ENCODE data around the gene APBB1. TPM values are rescaled to one million over a fixed set of nuclear protein-coding genes. Genes with fewer than 3 reads are reported as not detected.

Gene APBB1
- polyA plus RNA-seq, 1 of the 3 experiments (the other 2 are of a cell fraction), result 35.9 TPM

DNA sequence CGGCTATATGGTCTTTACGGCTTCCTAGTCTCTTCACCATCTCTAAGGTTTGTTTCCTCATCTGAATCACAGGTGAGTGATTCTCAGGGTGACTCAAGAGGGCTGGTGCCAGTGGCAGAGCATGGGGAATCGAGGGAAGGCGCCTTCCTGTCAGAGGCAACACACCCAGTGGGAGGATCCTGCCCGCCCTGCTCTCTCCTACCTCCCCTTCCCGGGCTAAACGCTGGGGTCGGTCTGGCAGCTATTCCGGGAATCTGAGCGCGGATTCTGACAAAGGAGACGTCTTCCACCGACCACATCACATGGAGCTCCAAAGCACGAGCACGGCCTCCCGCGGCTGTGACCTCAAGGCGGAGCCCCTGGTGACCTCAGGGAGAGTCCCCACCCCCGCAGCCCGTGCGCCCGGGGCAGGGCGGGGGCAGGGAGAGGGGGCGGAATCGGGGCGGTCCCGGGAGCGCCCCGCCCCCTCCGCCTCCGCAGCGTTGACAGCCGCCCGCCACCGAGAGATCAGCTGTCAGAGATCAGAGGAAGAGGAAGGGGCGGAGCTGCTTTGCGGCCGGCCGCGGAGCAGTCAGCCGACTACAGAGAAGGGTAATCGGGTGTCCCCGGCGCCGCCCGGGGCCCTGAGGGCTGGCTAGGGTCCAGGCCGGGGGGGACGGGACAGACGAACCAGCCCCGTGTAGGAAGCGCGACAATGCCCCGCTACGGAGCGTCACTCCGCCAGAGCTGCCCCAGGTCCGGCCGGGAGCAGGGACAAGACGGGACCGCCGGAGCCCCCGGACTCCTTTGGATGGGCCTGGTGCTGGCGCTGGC is 28.8 kb downstream of the APBB1 start, which contains the start of gene SMPD1:
Gene SMPD1, plus strand, starts transcription at position 570 of the 813 bp plus-strand sequence. Its CDS starts 125 bp downstream, at position 695.
- Histone ChIP-seq H3K9me2 (no peaks in the 10 kb centered on the region), H3K27ac (ENCODE audit: low read depth in 2 of 2, low read length in 1 of 2) (peak within 1 kb of the TSS; percentile 54 to 78; a peak in 3 of 4 replicates), H3K9ac (peak within 1 kb of the TSS; percentile 68), H2AFZ (ENCODE audit: low read depth) (peak within 1 kb of the TSS; percentile 90), H3F3A (replicated peaks; ENCODE audit: insufficient read depth) (peaks cover 4% of the 10 kb centered on the region), H4K20me1 (ENCODE audit: insufficient read depth) (no peaks in the 10 kb centered on the region), H3K9me3 (no peaks in the 10 kb centered on the region), H3K4me1 (ENCODE audit: control insufficient read depth in 1 of 2, insufficient read depth in 2 of 2, low read depth in 1 of 2, low read length in 1 of 2) (peaks cover 3 to 14% of the 10 kb centered on the region in 2 experiments; a peak in 2 of 4 replicates), H3K36me3 (replicated peaks in 1 of 2; ENCODE audit: control insufficient read depth in 1 of 2, insufficient read depth in 2 of 2, low read length in 1 of 2) (peaks cover 0 to 13% of the 10 kb centered on the region in 2 experiments), H3K27me3 (ENCODE audit: insufficient read depth) (no peaks in the 10 kb centered on the region), H3K79me2 (ENCODE audit: insufficient read depth) (0 out of 2 replicates have a peak, but pooled peaks cover 9% of the 10 kb centered on the region), H3K4me2 (peak within 1 kb of the TSS; percentile 87), H3K4me3 (ENCODE audit: low read depth in 2 of 2, low read length in 1 of 2) (peak within 1 kb of the TSS; percentile 89 to 91)
- WGBS (ENCODE audit: low lambda C conversion rate), result 2% methylated on average over 15 of the region's 63 CpGs
- DNase-seq, result peak; percentile 97
- POLR2A ChIA-PET, result interaction anchor here (0.8 to 1.3 kb wide), 3 partner anchors 13 to 29 kb away, joined by 3 to 5 read pairs (median 4); partner anchors contain the start of gene APBB1
- CTCF ChIA-PET, result interaction anchor here (1.2 to 2.5 kb wide), 3 partner anchors 11 to 53 kb away, joined by 6 to 14 read pairs (median 11); no protein-coding TSS in a partner anchor
- TF ChIP-seq EP300 (IDR thresholded peaks at IDR 0.05; ENCODE audit: borderline replicate concordance in 1 of 2, low read depth in 1 of 2, low read length in 1 of 2) (no peak), FOXJ3 (CRISPR knock-in tag; IDR thresholded peaks at IDR 0.05) (no peak), RCOR1 (IDR thresholded peaks at IDR 0.05; ENCODE audit: low read length) (no peak), MXI1 (IDR thresholded peaks at IDR 0.05; ENCODE audit: low read depth, low read length) (peak; percentile 94), YY1 (IDR thresholded peaks at IDR 0.05; ENCODE audit: low read depth) (no peak), MEF2A (IDR thresholded peaks at IDR 0.05; ENCODE audit: borderline replicate concordance, low read depth) (no peak), FOSL2 (IDR thresholded peaks at IDR 0.05; ENCODE audit: borderline replicate concordance, low read depth) (peak; percentile 10; the same call in 1 of the 2 replicates), NFIC (IDR thresholded peaks at IDR 0.05; ENCODE audit: borderline replicate concordance) (peak; percentile 48; the same call in 1 of the 2 replicates), RXRA (IDR thresholded peaks at IDR 0.05; ENCODE audit: borderline replicate concordance, low read depth) (no peak), EZH2phosphoT487 (IDR thresholded peaks at IDR 0.05; ENCODE audit: borderline replicate concordance, low read depth) (no peak), TCF12 (IDR thresholded peaks at IDR 0.05) (no peak), SMC3 (IDR thresholded peaks at IDR 0.05; ENCODE audit: low read depth, low read length) (no peak), RAD21 (IDR thresholded peaks at IDR 0.05; ENCODE audit: low read length) (no peak), JUND (IDR thresholded peaks at IDR 0.05) (no peak), GATA2 (CRISPR knock-in tag; IDR thresholded peaks at IDR 0.05) (no peak), SIN3A (IDR thresholded peaks at IDR 0.05; ENCODE audit: borderline replicate concordance, low read depth, low read length) (peak; percentile 91), CHD2 (IDR thresholded peaks at IDR 0.05; ENCODE audit: low read length, partially characterized antibody) (peak; percentile 58)
- TF ChIP-seq, protein P1, sequence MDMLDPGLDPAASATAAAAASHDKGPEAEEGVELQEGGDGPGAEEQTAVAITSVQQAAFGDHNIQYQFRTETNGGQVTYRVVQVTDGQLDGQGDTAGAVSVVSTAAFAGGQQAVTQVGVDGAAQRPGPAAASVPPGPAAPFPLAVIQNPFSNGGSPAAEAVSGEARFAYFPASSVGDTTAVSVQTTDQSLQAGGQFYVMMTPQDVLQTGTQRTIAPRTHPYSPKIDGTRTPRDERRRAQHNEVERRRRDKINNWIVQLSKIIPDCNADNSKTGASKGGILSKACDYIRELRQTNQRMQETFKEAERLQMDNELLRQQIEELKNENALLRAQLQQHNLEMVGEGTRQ (IDR thresholded peaks at IDR 0.05; ENCODE audit: borderline replicate concordance, low read depth, low read length), result no peak
- TF ChIP-seq, protein P2, sequence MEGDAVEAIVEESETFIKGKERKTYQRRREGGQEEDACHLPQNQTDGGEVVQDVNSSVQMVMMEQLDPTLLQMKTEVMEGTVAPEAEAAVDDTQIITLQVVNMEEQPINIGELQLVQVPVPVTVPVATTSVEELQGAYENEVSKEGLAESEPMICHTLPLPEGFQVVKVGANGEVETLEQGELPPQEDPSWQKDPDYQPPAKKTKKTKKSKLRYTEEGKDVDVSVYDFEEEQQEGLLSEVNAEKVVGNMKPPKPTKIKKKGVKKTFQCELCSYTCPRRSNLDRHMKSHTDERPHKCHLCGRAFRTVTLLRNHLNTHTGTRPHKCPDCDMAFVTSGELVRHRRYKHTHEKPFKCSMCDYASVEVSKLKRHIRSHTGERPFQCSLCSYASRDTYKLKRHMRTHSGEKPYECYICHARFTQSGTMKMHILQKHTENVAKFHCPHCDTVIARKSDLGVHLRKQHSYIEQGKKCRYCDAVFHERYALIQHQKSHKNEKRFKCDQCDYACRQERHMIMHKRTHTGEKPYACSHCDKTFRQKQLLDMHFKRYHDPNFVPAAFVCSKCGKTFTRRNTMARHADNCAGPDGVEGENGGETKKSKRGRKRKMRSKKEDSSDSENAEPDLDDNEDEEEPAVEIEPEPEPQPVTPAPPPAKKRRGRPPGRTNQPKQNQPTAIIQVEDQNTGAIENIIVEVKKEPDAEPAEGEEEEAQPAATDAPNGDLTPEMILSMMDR (IDR thresholded peaks at IDR 0.05), result no peak
- TF ChIP-seq, protein P3, sequence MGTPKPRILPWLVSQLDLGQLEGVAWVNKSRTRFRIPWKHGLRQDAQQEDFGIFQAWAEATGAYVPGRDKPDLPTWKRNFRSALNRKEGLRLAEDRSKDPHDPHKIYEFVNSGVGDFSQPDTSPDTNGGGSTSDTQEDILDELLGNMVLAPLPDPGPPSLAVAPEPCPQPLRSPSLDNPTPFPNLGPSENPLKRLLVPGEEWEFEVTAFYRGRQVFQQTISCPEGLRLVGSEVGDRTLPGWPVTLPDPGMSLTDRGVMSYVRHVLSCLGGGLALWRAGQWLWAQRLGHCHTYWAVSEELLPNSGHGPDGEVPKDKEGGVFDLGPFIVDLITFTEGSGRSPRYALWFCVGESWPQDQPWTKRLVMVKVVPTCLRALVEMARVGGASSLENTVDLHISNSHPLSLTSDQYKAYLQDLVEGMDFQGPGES (IDR thresholded peaks at IDR 0.05; ENCODE audit: low read depth, low read length), result no peak
- TF ChIP-seq, protein P4, sequence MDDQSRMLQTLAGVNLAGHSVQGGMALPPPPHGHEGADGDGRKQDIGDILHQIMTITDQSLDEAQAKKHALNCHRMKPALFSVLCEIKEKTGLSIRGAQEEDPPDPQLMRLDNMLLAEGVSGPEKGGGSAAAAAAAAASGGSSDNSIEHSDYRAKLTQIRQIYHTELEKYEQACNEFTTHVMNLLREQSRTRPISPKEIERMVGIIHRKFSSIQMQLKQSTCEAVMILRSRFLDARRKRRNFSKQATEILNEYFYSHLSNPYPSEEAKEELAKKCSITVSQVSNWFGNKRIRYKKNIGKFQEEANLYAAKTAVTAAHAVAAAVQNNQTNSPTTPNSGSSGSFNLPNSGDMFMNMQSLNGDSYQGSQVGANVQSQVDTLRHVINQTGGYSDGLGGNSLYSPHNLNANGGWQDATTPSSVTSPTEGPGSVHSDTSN (IDR thresholded peaks at IDR 0.05), result peak; percentile 83
- TF ChIP-seq, protein P5, sequence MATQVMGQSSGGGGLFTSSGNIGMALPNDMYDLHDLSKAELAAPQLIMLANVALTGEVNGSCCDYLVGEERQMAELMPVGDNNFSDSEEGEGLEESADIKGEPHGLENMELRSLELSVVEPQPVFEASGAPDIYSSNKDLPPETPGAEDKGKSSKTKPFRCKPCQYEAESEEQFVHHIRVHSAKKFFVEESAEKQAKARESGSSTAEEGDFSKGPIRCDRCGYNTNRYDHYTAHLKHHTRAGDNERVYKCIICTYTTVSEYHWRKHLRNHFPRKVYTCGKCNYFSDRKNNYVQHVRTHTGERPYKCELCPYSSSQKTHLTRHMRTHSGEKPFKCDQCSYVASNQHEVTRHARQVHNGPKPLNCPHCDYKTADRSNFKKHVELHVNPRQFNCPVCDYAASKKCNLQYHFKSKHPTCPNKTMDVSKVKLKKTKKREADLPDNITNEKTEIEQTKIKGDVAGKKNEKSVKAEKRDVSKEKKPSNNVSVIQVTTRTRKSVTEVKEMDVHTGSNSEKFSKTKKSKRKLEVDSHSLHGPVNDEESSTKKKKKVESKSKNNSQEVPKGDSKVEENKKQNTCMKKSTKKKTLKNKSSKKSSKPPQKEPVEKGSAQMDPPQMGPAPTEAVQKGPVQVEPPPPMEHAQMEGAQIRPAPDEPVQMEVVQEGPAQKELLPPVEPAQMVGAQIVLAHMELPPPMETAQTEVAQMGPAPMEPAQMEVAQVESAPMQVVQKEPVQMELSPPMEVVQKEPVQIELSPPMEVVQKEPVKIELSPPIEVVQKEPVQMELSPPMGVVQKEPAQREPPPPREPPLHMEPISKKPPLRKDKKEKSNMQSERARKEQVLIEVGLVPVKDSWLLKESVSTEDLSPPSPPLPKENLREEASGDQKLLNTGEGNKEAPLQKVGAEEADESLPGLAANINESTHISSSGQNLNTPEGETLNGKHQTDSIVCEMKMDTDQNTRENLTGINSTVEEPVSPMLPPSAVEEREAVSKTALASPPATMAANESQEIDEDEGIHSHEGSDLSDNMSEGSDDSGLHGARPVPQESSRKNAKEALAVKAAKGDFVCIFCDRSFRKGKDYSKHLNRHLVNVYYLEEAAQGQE (IDR thresholded peaks at IDR 0.05; ENCODE audit: low read depth, low read length), result no peak
- TF ChIP-seq, protein P6, sequence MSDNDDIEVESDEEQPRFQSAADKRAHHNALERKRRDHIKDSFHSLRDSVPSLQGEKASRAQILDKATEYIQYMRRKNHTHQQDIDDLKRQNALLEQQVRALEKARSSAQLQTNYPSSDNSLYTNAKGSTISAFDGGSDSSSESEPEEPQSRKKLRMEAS (IDR thresholded peaks at IDR 0.05; ENCODE audit: low read depth), result peak; percentile 20; the same call in 1 of the 2 replicates

All from SK-N-SH (cell line).